PFSK-1 (cell line): ENCODE results near the gene DPM2.

Source experiments
- FOXP2 ChIP-seq: optimal IDR thresholded peaks from 2 replicates; pipeline ENCODE3; 2011; ENCODE audit warnings: borderline replicate concordance, control low read depth, inconsistent platforms; ENCODE audit not compliant: insufficient read depth; ENCODE audit errors: extremely low read length, extremely low read depth
- POLR2AphosphoS5 ChIP-seq: IDR thresholded peaks from 2 replicates; pipeline ENCODE4 v1.6.1; 2012; ENCODE audit warnings: low read depth, mild to moderate bottlenecking, control low read depth, low read length, moderate library complexity
- REST ChIP-seq, 2 experiments: IDR thresholded peaks; 2 replicates each; pipeline versions ENCODE4 v1.6.1 to v1.8.0; 2011 to 2012; ENCODE audit warnings: low read depth in 2 of 2, low read length in 2 of 2, control low read depth in 1 of 2, inconsistent platforms in 1 of 2, mild to moderate bottlenecking in 1 of 2, moderate library complexity in 1 of 2; ENCODE audit not compliant: insufficient read depth in 1 of 2
- SIN3A ChIP-seq: IDR thresholded peaks from 2 replicates; pipeline ENCODE4 v1.6.1; 2012; ENCODE audit warnings: mild to moderate bottlenecking, low read length, moderate library complexity, borderline replicate concordance; ENCODE audit not compliant: insufficient read depth
- TAF1 ChIP-seq: IDR thresholded peaks from 2 replicates; pipeline ENCODE4 v1.6.1; 2012; ENCODE audit warnings: low read length, control low read depth, borderline replicate concordance; ENCODE audit not compliant: insufficient read depth

Gene DPM2

DNA sequence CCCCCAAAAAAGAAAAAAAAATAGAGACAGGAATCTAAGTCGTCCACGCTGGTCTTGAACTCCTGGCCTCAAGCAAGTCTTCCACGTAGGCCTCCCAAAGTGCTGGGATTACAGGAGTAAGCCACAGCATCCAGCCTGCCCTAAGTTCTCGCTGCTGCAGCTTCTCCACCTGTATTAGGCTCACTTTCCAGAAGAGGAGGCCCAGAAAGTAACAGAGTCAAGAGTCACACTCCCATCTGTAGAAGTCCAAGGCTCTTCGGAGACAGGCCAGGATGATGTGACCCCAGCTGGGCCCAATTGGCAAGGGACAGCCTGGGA lies 41.3 kb upstream of the DPM2 start:
- TF ChIP-seq SIN3A (no peak), FOXP2 (no peak), TAF1 (no peak), POLR2AphosphoS5 (no peak), REST (IDR thresholded peaks at IDR 0.05; ENCODE audit: insufficient read depth in 1 of 2, low read depth in 2 of 2, low read length in 2 of 2) (no peak)

- no peak for TF ChIP-seq SIN3A
- TF ChIP-seq FOXP2 = no peak
- no peak for TF ChIP-seq REST (IDR thresholded peaks at IDR 0.05; ENCODE audit: insufficient read depth in 1 of 2, low read depth in 2 of 2, low read length in 2 of 2)
- no peak for TF ChIP-seq POLR2AphosphoS5
- no peak for TF ChIP-seq TAF1
Observed at GRCh38 chr9:127977884-127978647, 40.4 kb upstream of the DPM2 start.

- TF ChIP-seq TAF1 (no peak), POLR2AphosphoS5 (no peak), REST (IDR thresholded peaks at IDR 0.05; ENCODE audit: insufficient read depth in 1 of 2, low read depth in 2 of 2, low read length in 2 of 2) (no peak), FOXP2 (no peak), SIN3A (no peak)
Observed at GRCh38 chr9:127977009-127977883, 39.6 kb upstream of the DPM2 start.

DNA sequence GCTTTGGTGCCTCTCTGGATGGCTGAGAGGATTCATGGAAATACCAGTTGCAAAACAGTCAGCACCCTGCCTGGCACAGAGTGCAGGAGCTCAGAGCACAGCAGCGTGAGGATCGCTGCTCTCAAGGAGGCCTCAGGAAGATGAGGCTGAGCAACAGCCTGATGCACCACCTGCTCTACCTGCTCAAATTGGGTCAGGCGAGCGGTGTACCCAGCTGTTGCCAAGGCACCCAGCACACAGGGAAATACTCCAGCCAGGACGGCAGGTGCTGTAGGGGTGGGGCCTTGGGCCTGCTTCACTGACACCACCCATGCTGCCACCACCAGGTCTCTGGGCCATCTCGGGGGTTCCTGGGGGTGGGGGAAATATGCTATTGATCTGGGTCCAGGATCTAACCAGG lies 38.8 kb upstream of the DPM2 start:
- no peak for TF ChIP-seq TAF1
- TF ChIP-seq FOXP2 = no peak

- TF ChIP-seq FOXP2 = no peak
- TF ChIP-seq SIN3A = no peak
- TF ChIP-seq REST (IDR thresholded peaks at IDR 0.05; ENCODE audit: insufficient read depth in 1 of 2, low read depth in 2 of 2, low read length in 2 of 2) = no peak
- no peak for TF ChIP-seq TAF1
- TF ChIP-seq POLR2AphosphoS5 = no peak
Observed at GRCh38 chr9:127975376-127976315, 38.0 kb upstream of the DPM2 start.
